Stomach (tissue), 4 donors: ENCODE data around the gene TEDC2.

Experiments used
- EP300 ChIP-seq: sonication (generic); formaldehyde crosslinking; IDR thresholded peaks from one replicate; pipeline ENCODE4 v1.6.1; 2017; ENCODE audit warnings: antibody characterized with exemption
- POLR2A ChIP-seq, 4 donors: fragments of 450-650 bp; IDR thresholded peaks; one replicate each; pipeline ENCODE4 v1.6.1; 2016; ENCODE audit warnings: antibody characterized with exemption in 4 of 4, control low read depth in 2 of 4, mild to moderate bottlenecking in 1 of 4, moderate library complexity in 1 of 4
- POLR2AphosphoS5 ChIP-seq, 3 donors: sonication (generic); formaldehyde crosslinking; IDR thresholded peaks; one replicate each; pipeline ENCODE4 v1.6.1; 2016; ENCODE audit warnings: antibody characterized with exemption in 3 of 3
- TF ChIP-seq, protein P1 (sequence below), 7 experiments: fragments of 450-650 bp in 4 of 7; fragments of 200-600 bp in 3 of 7; sonication (generic) in 3 of 7; IDR thresholded peaks; one replicate each; pipeline ENCODE4 v1.5.1; 2016 to 2019; ENCODE audit warnings: antibody characterized with exemption in 7 of 7, control low read depth in 2 of 7, mild to moderate bottlenecking in 1 of 7

DNA sequence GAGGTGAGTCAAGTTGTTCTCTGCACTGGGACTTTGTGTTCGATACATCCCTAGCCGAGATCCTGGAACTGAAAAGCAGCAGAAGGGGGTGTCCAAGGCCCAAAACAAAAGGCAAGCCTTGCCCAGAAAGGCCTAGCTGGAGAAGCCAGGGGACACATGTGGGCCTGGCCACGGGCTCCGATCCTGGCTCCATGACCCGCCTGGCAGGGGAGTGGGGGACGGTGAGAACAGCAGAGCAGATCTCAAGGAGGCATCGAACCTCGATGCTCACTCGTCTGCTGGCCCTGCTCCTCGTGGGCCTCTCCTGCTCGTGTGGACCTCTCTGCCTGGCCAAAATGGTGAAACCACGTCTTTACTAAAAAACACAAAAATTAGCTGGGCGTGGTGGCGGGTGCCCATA lies 21.8 kb upstream of the TEDC2 start:
- TF ChIP-seq, protein P1, sequence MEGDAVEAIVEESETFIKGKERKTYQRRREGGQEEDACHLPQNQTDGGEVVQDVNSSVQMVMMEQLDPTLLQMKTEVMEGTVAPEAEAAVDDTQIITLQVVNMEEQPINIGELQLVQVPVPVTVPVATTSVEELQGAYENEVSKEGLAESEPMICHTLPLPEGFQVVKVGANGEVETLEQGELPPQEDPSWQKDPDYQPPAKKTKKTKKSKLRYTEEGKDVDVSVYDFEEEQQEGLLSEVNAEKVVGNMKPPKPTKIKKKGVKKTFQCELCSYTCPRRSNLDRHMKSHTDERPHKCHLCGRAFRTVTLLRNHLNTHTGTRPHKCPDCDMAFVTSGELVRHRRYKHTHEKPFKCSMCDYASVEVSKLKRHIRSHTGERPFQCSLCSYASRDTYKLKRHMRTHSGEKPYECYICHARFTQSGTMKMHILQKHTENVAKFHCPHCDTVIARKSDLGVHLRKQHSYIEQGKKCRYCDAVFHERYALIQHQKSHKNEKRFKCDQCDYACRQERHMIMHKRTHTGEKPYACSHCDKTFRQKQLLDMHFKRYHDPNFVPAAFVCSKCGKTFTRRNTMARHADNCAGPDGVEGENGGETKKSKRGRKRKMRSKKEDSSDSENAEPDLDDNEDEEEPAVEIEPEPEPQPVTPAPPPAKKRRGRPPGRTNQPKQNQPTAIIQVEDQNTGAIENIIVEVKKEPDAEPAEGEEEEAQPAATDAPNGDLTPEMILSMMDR (IDR thresholded peaks at IDR 0.05), result no peak
- TF ChIP-seq POLR2AphosphoS5 (IDR thresholded peaks at IDR 0.05) (no peak), POLR2A (IDR thresholded peaks at IDR 0.05) (no peak), EP300 (no peak)
